Activated T-helper 9 cell treated with anti-CD3 and anti-CD28 coated beads, Interleukin-2, amount 50 U/mL, for 16 hours (primary cell): ENCODE results near the gene GPR146.

Experiments
- DNase-seq: peaks from one replicate; pipeline ENCODE4 v3.0.0-alpha.2; 2020; ENCODE audit warnings: low read depth

GPR146 gene

GRCh38 chr7:1108264-1108920, 64.0 kb downstream of the GPR146 start:
- DNase-seq, result no peak
